ENCODE results near the gene PAQR7. TPM values are rescaled to one million over a fixed set of nuclear protein-coding genes. Genes with fewer than 3 reads are reported as not detected.

The PAQR7 gene
- total RNA-seq, 1 donor from 2014 or later, result 12.6 TPM

- DNase-seq (ENCODE audit: low read depth) (no peak), FAIRE-seq (no peak)
- H3K4me3 ChIP-seq (ENCODE audit: low read depth, low read length), result no peak overlapping the region
- H3K27me3 ChIP-seq (ENCODE audit: control insufficient read depth, insufficient read depth, low read length), result no peaks in the 10 kb centered on the region
- H3K36me3 ChIP-seq (ENCODE audit: control insufficient read depth, insufficient read depth, low read length), result peaks cover 14% of the 10 kb centered on the region
- no peak for TF ChIP-seq CTCF (IDR thresholded peaks at IDR 0.05; ENCODE audit: insufficient read depth, low read length, severe bottlenecking)
Measured at GRCh38 chr1:25816112-25816718, 59.3 kb downstream of the PAQR7 start.

GRCh38 chr1:25815208-25816111 is 60.0 kb downstream of the PAQR7 start:
- no peaks in the 10 kb centered on the region for H3K27me3 ChIP-seq (ENCODE audit: control insufficient read depth, insufficient read depth, low read length)
- peaks cover 14% of the 10 kb centered on the region for H3K36me3 ChIP-seq (ENCODE audit: control insufficient read depth, insufficient read depth, low read length)
- no peak for TF ChIP-seq CTCF (IDR thresholded peaks at IDR 0.05; ENCODE audit: insufficient read depth, low read length, severe bottlenecking)
- FAIRE-seq (no peak), DNase-seq (ENCODE audit: low read depth) (no peak)
- no peak overlapping the region for H3K4me3 ChIP-seq (ENCODE audit: low read depth, low read length)

GRCh38 chr1:25814549-25815087 is 60.9 kb downstream of the PAQR7 start:
- no peaks in the 10 kb centered on the region for H3K27me3 ChIP-seq (ENCODE audit: control insufficient read depth, insufficient read depth, low read length)
- DNase-seq (ENCODE audit: low read depth) (no peak), FAIRE-seq (no peak)
- peaks cover 17% of the 10 kb centered on the region for H3K36me3 ChIP-seq (ENCODE audit: control insufficient read depth, insufficient read depth, low read length)
- TF ChIP-seq CTCF (IDR thresholded peaks at IDR 0.05; ENCODE audit: insufficient read depth, low read length, severe bottlenecking), result no peak
- H3K4me3 ChIP-seq (ENCODE audit: low read depth, low read length), result no peak overlapping the region

- Histone ChIP-seq H3K36me3 (ENCODE audit: control insufficient read depth, insufficient read depth, low read length) (peaks cover 21% of the 10 kb centered on the region), H3K27me3 (ENCODE audit: control insufficient read depth, insufficient read depth, low read length) (no peaks in the 10 kb centered on the region), H3K4me3 (ENCODE audit: low read depth, low read length) (no peak overlapping the region)
- no peak for DNase-seq (ENCODE audit: low read depth)
- no peak for FAIRE-seq
- no peak for TF ChIP-seq CTCF (IDR thresholded peaks at IDR 0.05; ENCODE audit: insufficient read depth, low read length, severe bottlenecking)
Measured at GRCh38 chr1:25813734-25814471, 61.6 kb downstream of the PAQR7 start.

GRCh38 chr1:25813071-25813733 is 62.3 kb downstream of the PAQR7 start:
- FAIRE-seq (no peak), DNase-seq (ENCODE audit: low read depth) (no peak)
- Histone ChIP-seq H3K27me3 (ENCODE audit: control insufficient read depth, insufficient read depth, low read length) (no peaks in the 10 kb centered on the region), H3K4me3 (ENCODE audit: low read depth, low read length) (no peak overlapping the region), H3K36me3 (ENCODE audit: control insufficient read depth, insufficient read depth, low read length) (peaks cover 25% of the 10 kb centered on the region)
- no peak for TF ChIP-seq CTCF (IDR thresholded peaks at IDR 0.05; ENCODE audit: insufficient read depth, low read length, severe bottlenecking)
